Measurements from ENCODE around the gene RPS19BP1.

GRCh38 chr22:39497429-39497828, 35.1 kb downstream of the RPS19BP1 start:
- TF ChIP-seq, protein P1, sequence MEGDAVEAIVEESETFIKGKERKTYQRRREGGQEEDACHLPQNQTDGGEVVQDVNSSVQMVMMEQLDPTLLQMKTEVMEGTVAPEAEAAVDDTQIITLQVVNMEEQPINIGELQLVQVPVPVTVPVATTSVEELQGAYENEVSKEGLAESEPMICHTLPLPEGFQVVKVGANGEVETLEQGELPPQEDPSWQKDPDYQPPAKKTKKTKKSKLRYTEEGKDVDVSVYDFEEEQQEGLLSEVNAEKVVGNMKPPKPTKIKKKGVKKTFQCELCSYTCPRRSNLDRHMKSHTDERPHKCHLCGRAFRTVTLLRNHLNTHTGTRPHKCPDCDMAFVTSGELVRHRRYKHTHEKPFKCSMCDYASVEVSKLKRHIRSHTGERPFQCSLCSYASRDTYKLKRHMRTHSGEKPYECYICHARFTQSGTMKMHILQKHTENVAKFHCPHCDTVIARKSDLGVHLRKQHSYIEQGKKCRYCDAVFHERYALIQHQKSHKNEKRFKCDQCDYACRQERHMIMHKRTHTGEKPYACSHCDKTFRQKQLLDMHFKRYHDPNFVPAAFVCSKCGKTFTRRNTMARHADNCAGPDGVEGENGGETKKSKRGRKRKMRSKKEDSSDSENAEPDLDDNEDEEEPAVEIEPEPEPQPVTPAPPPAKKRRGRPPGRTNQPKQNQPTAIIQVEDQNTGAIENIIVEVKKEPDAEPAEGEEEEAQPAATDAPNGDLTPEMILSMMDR (IDR thresholded peaks at IDR 0.05): no peak
- no peak for TF ChIP-seq EZH2 (IDR thresholded peaks at IDR 0.05; ENCODE audit: borderline replicate concordance, insufficient read depth, low read depth, low read length, poor library complexity, severe bottlenecking)

All from B cell (primary cell).